ENCODE results near the gene FES.

The FES gene

GRCh38 chr15:90887037-90887481, 2.8 kb downstream of the FES start:
- ChIA-PET POLR2A (no interaction called here), CTCF (interaction anchor here (0.9 to 4.5 kb wide), 28 partner anchors 9 to 594 kb away, joined by 3 to 73 read pairs (median 8); partner anchors contain the start of genes BLM, FURIN, HDDC3 and MAN2A2)
- DNase-seq (ENCODE audit: extremely low spot score): no peak
- TF ChIP-seq CTCF (IDR thresholded peaks at IDR 0.05; ENCODE audit: control extremely low read depth, extremely low read depth, low read depth, missing control alignments): no peak

- POLR2A ChIA-PET: interaction anchor here (0.5 kb wide), 1 partner anchor 294 kb away, joined by 4 read pairs; no protein-coding TSS in a partner anchor
- TF ChIP-seq CTCF (IDR thresholded peaks at IDR 0.05; ENCODE audit: control extremely low read depth, extremely low read depth, low read depth, missing control alignments): no peak
- CTCF ChIA-PET: interaction anchor here (0.9 to 3.5 kb wide), 6 partner anchors 44 to 588 kb away, joined by 3 to 27 read pairs (median 4); partner anchors contain the start of genes HDDC3 and UNC45A
- no peak for DNase-seq (ENCODE audit: extremely low spot score)
Observed at GRCh38 chr15:90889313-90889730, 5.0 kb downstream of the FES start.

- ChIA-PET CTCF (interaction anchor here (0.9 to 3.5 kb wide), 5 partner anchors 11 to 588 kb away, joined by 3 to 27 read pairs (median 4); partner anchors contain the start of genes HDDC3 and UNC45A), POLR2A (interaction anchor here (0.5 kb wide), 1 partner anchor 295 kb away, joined by 4 read pairs; no protein-coding TSS in a partner anchor)
- TF ChIP-seq CTCF (IDR thresholded peaks at IDR 0.05; ENCODE audit: control extremely low read depth, extremely low read depth, low read depth, missing control alignments): no peak
- DNase-seq (ENCODE audit: extremely low spot score): no peak
Observed at GRCh38 chr15:90889736-90890456, 5.6 kb downstream of the FES start.

- ChIA-PET POLR2A (no interaction called here), CTCF (interaction anchor here (1.4 to 3.5 kb wide), 3 partner anchors 10 to 571 kb away, joined by 3 to 27 read pairs (median 9); partner anchors contain the start of genes HDDC3 and UNC45A)
- no peak for TF ChIP-seq CTCF (IDR thresholded peaks at IDR 0.05; ENCODE audit: control extremely low read depth, extremely low read depth, low read depth, missing control alignments)
- no peak for DNase-seq (ENCODE audit: extremely low spot score)
Observed at GRCh38 chr15:90890839-90891238, 6.5 kb downstream of the FES start.

- ChIA-PET CTCF (interaction anchor here (1.4 kb wide), 1 partner anchor 10 kb away, joined by 3 read pairs; no protein-coding TSS in a partner anchor), POLR2A (no interaction called here)
- DNase-seq (ENCODE audit: extremely low spot score): no peak
- no peak for TF ChIP-seq CTCF (IDR thresholded peaks at IDR 0.05; ENCODE audit: control extremely low read depth, extremely low read depth, low read depth, missing control alignments)
Observed at GRCh38 chr15:90891346-90891949, 7.1 kb downstream of the FES start.

GRCh38 chr15:90892023-90892422, 7.7 kb downstream of the FES start:
- CTCF ChIA-PET: no interaction called here
- no peak for DNase-seq (ENCODE audit: extremely low spot score)
- POLR2A ChIA-PET: no interaction called here
- TF ChIP-seq CTCF (IDR thresholded peaks at IDR 0.05; ENCODE audit: control extremely low read depth, extremely low read depth, low read depth, missing control alignments): no peak

All from GM10248 (cell line).